Right ventricle myocardium superior (tissue), 1 donor: ENCODE data around the gene SULT1A1. TPM values are rescaled to one million over a fixed set of nuclear protein-coding genes. Genes with fewer than 3 reads are reported as not detected.
"Not testable (repeated sequence)": the region's sequence is repeated elsewhere in the genome, so short reads cannot be mapped to it uniquely, and the experiment has no call there.

ENCODE experiments used
- ATAC-seq: fragments of 200-7000 bp; cut with Tn5 transposase; one replicate; pipeline ENCODE4 v1.9.1; 2020; ENCODE audit warnings: mild to moderate bottlenecking; ENCODE audit not compliant: poor library complexity
- DNase-seq: peaks from one replicate; pipeline ENCODE4 v3.0.0-alpha.2; 2020
- intact Hi-C: fragments of 100-400 bp; cut with DNase I; formaldehyde crosslinking; loops from one replicate; pipeline ENCODE4 v1.11.2; 2022
- total RNA-seq: library from RNA; stranded (reverse); fragmentation: NEBNext Ultra II Directional; extraction: Animal tissue kit (Norgen Biotek cat#: 25700); gene quantifications from one replicate; pipeline ENCODE4 v1.2.1, GENCODE V29; 2021
- donor health status: DM: no; HTN: yes; CAD: no; lungs with severe emphysema.

The SULT1A1 gene
- total RNA-seq, 1 donor from 2014 or later = 13.1 TPM

- intact Hi-C loops, DNase-seq: not testable (repeated sequence)
- peak; percentile 9 for ATAC-seq
These were observed 2.8 kb upstream of the SULT1A1 start for GRCh38 chr16:28612359-28613280.

- intact Hi-C loops = no loop called here
- DNase-seq (no peak), ATAC-seq (no peak)
These were observed 849 bp upstream of the SULT1A1 start for GRCh38 chr16:28610595-28611191.

- ATAC-seq (peak; percentile 31), DNase-seq (peak; percentile 64)
- intact Hi-C loops = not testable (repeated sequence)
These were observed 812 bp downstream of the SULT1A1 start for GRCh38 chr16:28608867-28609596.

GRCh38 chr16:28608496-28608808 is 1.4 kb downstream of the SULT1A1 start:
- ATAC-seq, intact Hi-C loops, DNase-seq: not testable (repeated sequence)

- intact Hi-C loops, ATAC-seq, DNase-seq: not testable (repeated sequence)
These were observed 2.0 kb downstream of the SULT1A1 start for GRCh38 chr16:28607681-28608495.

GRCh38 chr16:28607116-28607623 is 2.7 kb downstream of the SULT1A1 start:
- ATAC-seq (no peak), DNase-seq (no peak)
- intact Hi-C loops = no loop called here

- intact Hi-C loops = no loop called here
- no peak for ATAC-seq
- no peak for DNase-seq
These were observed 3.3 kb downstream of the SULT1A1 start for GRCh38 chr16:28606291-28607115.

- DNase-seq = no peak
- intact Hi-C loops = no loop called here
- ATAC-seq = no peak
These were observed 5.7 kb downstream of the SULT1A1 start for GRCh38 chr16:28604186-28604565.

- DNase-seq (no peak), ATAC-seq (no peak)
- intact Hi-C loops = no loop called here
These were observed 6.3 kb downstream of the SULT1A1 start for GRCh38 chr16:28603381-28604185.

- intact Hi-C loops = no loop called here
- DNase-seq (no peak), ATAC-seq (no peak)
These were observed 7.3 kb downstream of the SULT1A1 start for GRCh38 chr16:28602529-28602928.

- ATAC-seq, DNase-seq, intact Hi-C loops: not testable (repeated sequence)
These were observed 7.8 kb downstream of the SULT1A1 start for GRCh38 chr16:28602062-28602461.

- ATAC-seq, DNase-seq, intact Hi-C loops: not testable (repeated sequence)
These were observed 8.3 kb downstream of the SULT1A1 start for GRCh38 chr16:28601589-28601988.

- not testable (repeated sequence) for DNase-seq
These were observed 8.9 kb downstream of the SULT1A1 start for GRCh38 chr16:28600965-28601364.

GRCh38 chr16:28599377-28600285 is 10.2 kb downstream of the SULT1A1 start:
- intact Hi-C loops, DNase-seq: not testable (repeated sequence)
- peak; percentile 47 for ATAC-seq

More at GRCh38 chr16:28600965-28601364, 8.9 kb downstream of the SULT1A1 start:
- ATAC-seq, intact Hi-C loops: not testable (repeated sequence)

GRCh38 chr16:28597692-28598261 is 12.1 kb downstream of the SULT1A1 start:
- DNase-seq = no peak
- intact Hi-C loops = no loop called here
- no peak for ATAC-seq
